Measurements from ENCODE around the gene JAG2. TPM values are rescaled to one million over a fixed set of nuclear protein-coding genes. Genes with fewer than 3 reads are reported as not detected.
"Not testable (repeated sequence)": the region's sequence is repeated elsewhere in the genome, so short reads cannot be mapped to it uniquely, and the experiment has no call there.

The JAG2 gene
- total RNA-seq, 1 donor from 2014 or later = 0.44 TPM

DNA sequence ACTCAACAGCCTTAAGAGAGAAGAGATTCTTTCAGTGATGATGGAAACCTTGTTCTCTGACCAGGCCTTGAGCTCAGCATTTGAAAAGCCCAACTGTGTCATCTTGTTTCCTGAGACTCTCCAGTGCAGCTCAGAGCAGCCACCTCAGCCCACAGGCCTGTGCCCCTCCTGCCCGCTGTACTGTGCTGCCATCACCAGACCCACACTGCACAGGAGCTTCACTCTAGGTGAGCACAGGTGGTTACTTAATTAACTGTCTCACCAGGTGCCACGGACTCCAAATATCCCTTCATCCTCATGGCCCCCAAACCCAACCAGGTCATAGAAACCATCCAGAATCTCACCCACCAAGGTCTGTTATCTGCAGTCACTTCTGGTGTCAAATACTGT lies 51.3 kb downstream of the JAG2 start:
- DNase-seq = no peak
- TF ChIP-seq, protein P1, sequence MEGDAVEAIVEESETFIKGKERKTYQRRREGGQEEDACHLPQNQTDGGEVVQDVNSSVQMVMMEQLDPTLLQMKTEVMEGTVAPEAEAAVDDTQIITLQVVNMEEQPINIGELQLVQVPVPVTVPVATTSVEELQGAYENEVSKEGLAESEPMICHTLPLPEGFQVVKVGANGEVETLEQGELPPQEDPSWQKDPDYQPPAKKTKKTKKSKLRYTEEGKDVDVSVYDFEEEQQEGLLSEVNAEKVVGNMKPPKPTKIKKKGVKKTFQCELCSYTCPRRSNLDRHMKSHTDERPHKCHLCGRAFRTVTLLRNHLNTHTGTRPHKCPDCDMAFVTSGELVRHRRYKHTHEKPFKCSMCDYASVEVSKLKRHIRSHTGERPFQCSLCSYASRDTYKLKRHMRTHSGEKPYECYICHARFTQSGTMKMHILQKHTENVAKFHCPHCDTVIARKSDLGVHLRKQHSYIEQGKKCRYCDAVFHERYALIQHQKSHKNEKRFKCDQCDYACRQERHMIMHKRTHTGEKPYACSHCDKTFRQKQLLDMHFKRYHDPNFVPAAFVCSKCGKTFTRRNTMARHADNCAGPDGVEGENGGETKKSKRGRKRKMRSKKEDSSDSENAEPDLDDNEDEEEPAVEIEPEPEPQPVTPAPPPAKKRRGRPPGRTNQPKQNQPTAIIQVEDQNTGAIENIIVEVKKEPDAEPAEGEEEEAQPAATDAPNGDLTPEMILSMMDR (IDR thresholded peaks at IDR 0.05) = no peak
- POLR2A ChIA-PET = no interaction called here

DNA sequence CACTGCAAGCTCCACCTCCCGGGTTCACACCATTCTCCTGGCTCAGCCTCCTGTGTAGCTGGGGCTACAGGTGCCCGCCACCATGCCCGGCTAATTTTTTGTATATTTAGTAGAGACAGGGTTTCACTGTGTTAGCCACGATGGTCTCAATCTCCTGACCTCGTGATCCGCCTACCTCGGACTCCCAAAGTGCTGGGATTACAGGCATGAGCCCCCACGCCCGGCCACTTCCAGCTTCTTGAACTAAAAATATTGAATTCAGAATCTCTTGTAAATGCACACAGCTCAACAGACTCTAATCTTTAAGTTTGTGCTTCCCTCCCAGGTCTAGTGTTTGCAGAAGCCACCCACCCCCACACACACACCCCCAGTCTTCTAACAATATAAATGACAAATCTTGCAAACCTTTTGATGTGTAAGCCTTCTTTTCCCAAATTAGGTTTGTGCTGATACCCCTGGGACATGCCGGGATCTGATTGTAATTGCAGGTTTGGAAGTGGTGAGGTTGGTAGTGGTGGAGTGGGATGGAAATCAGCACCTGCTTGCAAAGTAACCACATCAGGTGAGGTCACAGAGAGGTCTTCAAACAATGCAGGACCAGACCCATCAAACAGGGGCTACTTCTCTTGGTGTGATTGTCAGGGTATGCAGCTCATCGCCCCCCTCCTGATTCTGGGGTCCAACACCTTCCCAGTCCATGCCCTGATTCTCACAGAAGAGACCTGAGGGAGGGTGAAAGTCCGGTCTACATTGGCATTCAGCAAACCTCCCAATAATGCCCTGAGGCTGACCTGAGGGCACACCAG lies 51.9 kb downstream of the JAG2 start:
- Mint-ChIP-seq H3K36me3 (ENCODE audit: low read depth) (peaks cover 2% of the 10 kb centered on the region), H3K27me3 (peaks cover 30% of the 10 kb centered on the region), H3K4me3 (no peak overlapping the region), H3K9me3 (peaks cover 11% of the 10 kb centered on the region), H3K27ac (no peak overlapping the region), H3K4me1 (no peaks in the 10 kb centered on the region)
- ATAC-seq (ENCODE audit: low read depth) (no peak), DNase-seq (no peak)
- ChIA-PET POLR2A (no interaction called here), CTCF (no interaction called here)
- TF ChIP-seq, protein P1 (IDR thresholded peaks at IDR 0.05) = no peak
- intact Hi-C loops (cut with micrococcal nuclease) = no loop called here

More for the DNA sequence above, 51.3 kb downstream of the JAG2 start:
- no peak for ATAC-seq (ENCODE audit: low read depth)
- intact Hi-C loops (cut with micrococcal nuclease) = no loop called here
- Mint-ChIP-seq H3K36me3 (ENCODE audit: low read depth) (peaks cover 2% of the 10 kb centered on the region), H3K4me1 (no peaks in the 10 kb centered on the region), H3K9me3 (peaks cover 15% of the 10 kb centered on the region), H3K4me3 (no peak overlapping the region), H3K27me3 (peaks cover 33% of the 10 kb centered on the region), H3K27ac (no peak overlapping the region)
- CTCF ChIA-PET = no interaction called here

DNA sequence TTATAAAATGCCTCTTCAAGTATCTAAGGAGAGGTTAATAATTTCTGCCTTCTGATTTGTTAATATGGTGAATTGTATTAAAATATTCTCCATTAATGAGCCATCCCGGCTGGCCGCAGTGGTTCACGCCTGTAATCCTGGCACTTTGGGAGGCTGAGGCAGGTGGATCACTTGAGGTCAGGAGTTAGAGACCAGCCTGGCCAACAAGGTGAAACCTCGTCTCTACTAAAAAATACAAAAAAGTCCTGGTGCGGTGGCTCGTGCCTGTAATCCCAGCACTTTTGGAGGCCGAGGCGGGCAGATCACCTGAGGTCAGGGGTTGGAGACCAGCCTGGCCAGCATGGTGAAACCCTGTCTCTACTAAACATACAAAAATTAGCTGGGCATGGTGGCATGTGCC lies 59.3 kb downstream of the JAG2 start:
- H3K9me3 Mint-ChIP-seq; intact Hi-C loops (cut with micrococcal nuclease); CTCF ChIA-PET; H3K27ac Mint-ChIP-seq; ATAC-seq (ENCODE audit: low read depth); H3K4me3 Mint-ChIP-seq; DNase-seq; H3K4me1 Mint-ChIP-seq; H3K36me3 Mint-ChIP-seq (ENCODE audit: low read depth): not testable (repeated sequence)
- POLR2A ChIA-PET = interaction anchor here (0.7 kb wide), 1 partner anchor 23 kb away, joined by 4 read pairs; no protein-coding TSS in a partner anchor
- peaks cover 16% of the 10 kb centered on the region for H3K27me3 Mint-ChIP-seq

DNA sequence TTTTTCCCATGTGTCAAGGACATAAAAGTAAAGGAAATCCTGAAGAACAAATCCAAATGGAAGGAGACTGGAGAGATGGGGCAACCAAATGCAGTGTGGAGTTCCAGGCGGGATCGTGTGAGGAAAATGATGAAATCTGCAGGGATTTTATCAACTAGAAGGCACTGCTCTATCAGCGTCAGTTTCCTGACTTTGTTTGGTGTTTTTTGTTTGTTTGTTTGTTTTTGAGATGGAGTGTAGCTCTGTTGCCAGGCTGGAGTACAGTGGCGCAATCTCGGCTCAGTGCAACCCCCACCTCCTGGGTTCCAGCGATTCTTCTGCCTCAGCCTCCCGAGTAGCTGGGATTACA lies 60.1 kb downstream of the JAG2 start:
- intact Hi-C loops (cut with micrococcal nuclease) = no loop called here
- Mint-ChIP-seq H3K9me3 (peaks cover 3% of the 10 kb centered on the region), H3K27me3 (peaks cover 22% of the 10 kb centered on the region), H3K4me1 (peaks cover 2% of the 10 kb centered on the region), H3K27ac (no peak overlapping the region), H3K36me3 (ENCODE audit: low read depth) (no peaks in the 10 kb centered on the region), H3K4me3 (no peak overlapping the region)
- TF ChIP-seq, protein P1 (IDR thresholded peaks at IDR 0.05) = no peak
- POLR2A ChIA-PET = no interaction called here
- CTCF ChIA-PET = no interaction called here
- ATAC-seq (ENCODE audit: low read depth) (no peak), DNase-seq (no peak)

DNA sequence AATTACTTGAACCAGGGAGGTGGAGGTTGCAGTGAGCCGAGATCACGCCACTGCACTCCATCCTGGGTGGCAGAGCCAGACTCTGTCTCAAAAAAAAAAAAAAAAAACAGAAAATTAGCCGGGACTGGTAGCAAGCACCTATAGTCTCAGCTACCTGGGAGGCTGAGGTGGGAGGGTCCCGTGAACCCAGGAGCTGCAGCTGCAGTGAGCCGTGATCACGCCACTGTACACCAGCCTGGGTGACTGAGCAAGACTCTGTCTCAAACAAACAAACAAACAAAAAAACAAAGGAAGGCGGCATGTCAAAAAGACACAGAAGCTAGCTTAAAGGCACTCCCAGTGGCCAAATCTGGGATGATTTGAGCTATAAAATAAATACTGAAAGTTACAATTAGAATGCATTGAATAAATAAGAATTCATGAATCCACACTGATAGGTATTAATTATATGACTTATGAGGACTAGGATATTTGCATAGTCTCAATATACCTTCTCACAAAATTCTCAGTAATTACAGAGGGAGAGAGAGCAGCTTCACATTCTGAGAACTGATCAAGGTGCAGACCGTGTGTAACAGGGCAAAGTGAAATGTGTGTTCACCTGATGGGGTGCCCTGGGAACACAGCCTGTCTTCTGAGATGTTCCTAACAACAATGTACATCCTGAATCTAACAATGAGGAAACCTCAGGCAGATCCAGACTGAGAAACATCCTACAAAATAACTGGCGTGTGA lies 60.6 kb downstream of the JAG2 start:
- POLR2A ChIA-PET = no interaction called here
- no peak overlapping the region for H3K27ac Mint-ChIP-seq
- H3K36me3 Mint-ChIP-seq (ENCODE audit: low read depth) = no peaks in the 10 kb centered on the region
- H3K9me3 Mint-ChIP-seq = peaks cover 5% of the 10 kb centered on the region
- no peak for DNase-seq
- peaks cover 27% of the 10 kb centered on the region for H3K27me3 Mint-ChIP-seq
- TF ChIP-seq, protein P1 (IDR thresholded peaks at IDR 0.05) = no peak
- ATAC-seq (ENCODE audit: low read depth) = no peak
- H3K4me3 Mint-ChIP-seq = no peak overlapping the region
- peaks cover 2% of the 10 kb centered on the region for H3K4me1 Mint-ChIP-seq
- CTCF ChIA-PET = no interaction called here
- intact Hi-C loops (cut with micrococcal nuclease) = no loop called here

Measured in activated B cell treated with CpG ODN at 0.5 μM for 24 hours (primary cell).